RPMI7951 (cell line): ENCODE results near the gene ZDHHC3. TPM values are rescaled to one million over a fixed set of nuclear protein-coding genes. Genes with fewer than 3 reads are reported as not detected.
A peak's percentile ranks its signal among the peaks of the same experiment; 100 is the strongest.

Experiments
- DNase-seq: peaks from one replicate; pipeline ENCODE4 v3.0.0-alpha.2; 2012; ENCODE audit warnings: low read depth
- total RNA-seq: library from RNA; depleted of rRNA; stranded (reverse); fragments of >200 nt; shearing (Covaris generic); gene quantifications from 2 replicates; pipeline ENCODE4 v1.2.3, GENCODE V29; 2014; rRNA removed

The ZDHHC3 gene
- total RNA-seq: 51.4 and 62.7 TPM in 2 replicates

- peak; percentile 84 for DNase-seq
These were observed at the start of gene ZDHHC3, which contains the start of gene EXOSC7 for GRCh38 chr3:44976002-44976815. Gene ZDHHC3 (minus strand): TSS chr3:44976174. CDS start chr3:44959436, 16,738 bp downstream. Gene EXOSC7 (plus strand): TSS chr3:44976244. CDS start chr3:44976278, 34 bp downstream.

DNA sequence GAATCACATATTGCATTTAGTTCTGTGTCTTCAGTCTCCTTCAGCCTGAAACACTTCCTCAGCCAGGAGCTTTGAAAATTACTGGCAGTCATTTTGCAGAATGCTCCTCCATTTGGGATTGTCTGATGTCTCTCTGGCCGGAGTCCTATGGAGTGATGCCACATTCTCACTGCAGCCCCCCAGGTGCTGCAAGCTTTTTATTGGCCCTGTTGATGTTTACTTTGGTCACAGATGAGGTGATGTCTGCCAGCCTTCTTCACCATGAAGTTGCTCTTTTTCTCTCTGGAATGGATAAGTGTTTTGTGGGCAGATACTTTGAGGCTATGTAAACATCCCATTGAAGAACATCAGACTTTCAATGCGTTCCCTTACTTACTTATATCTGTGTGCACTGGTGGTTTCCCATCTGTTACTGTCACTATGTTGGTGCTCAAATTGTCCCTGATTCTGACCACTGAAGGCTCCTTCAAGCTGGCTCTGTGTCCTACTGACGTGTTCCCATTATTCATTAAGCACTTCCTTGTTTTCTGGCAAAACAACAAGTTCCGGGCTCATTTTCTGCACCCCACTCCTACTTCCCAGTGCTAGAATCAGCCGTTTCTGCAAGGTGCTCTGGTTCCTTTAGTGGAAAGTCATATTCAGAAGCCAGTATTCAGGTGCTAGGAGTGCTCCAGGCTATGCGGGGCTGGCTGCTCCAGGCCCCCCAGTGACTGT, 48.7 kb upstream of the ZDHHC3 start:
- no peak for DNase-seq

DNA sequence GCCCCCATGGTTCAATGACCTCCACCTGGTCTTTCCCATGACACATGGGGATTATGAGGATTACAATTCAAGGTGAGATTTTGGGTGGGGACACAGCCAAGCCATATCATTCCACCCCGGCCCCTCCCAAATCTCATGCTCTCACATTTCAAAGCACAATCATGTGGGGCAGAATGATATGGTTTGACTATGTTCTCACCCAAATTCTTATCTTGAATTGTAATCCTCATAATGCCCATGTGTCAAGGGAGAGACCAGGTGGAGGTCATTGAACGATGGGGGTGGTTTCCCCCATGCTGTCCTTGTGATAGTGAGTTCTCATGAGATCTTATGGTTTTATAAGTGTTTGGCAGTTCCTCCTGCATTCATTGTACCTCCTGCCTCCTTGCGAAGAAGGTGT, 47.7 kb upstream of the ZDHHC3 start:
- DNase-seq: no peak

DNA sequence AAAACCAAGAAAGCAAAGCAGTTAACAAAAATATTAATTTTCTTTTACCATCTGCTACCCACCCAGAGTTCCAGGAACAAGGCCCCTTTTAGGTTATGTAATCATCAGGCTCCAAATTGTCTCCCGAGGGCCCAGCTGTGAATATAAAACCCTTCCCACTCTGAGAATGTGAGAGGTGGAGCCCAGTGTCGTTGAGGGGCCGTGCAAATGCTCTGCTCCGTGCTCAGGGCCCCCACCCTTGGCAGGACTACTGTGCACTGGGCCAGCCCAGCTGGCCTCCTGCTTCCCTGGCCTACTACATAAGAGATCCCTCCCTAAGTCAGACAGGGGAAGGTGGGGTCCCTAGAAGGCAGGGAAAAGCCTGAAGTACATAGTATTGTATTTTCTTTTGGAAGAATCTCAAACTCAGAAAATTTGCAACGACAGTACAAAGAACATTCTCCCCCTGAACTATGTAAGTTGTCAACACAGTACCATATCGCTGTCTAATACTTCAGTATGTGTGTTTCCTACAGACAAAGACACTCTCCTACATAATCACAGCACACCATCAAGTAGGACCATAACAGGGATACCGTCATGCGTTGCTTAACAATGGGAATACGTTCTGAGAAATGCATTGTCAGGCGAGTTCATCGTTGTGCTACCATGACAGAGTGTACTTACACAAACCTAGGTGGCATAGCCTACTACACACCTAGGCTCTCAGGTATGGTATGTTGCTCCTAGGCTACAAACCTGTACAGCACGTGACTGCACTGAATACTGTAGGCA, 45.7 kb upstream of the ZDHHC3 start:
- no peak for DNase-seq

DNA sequence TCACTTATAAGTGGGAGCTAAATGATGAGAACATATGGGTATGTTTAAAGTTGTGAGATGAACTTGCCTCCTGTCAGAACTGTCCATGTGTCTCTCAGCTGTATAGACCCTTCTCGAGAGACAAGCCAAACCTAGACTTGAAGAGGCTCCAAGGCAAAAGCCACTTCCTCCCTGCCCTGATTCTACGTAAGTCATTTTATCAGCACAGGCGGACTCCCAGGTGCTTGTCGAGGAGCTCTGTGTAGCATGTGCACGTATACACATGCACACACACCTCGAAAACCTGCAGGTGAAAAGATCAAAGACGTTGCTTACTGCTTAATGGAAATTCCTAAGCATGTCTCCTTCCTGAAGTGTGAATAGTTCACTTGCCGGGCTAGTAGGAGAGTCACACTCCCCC, 44.6 kb upstream of the ZDHHC3 start:
- DNase-seq: no peak

DNA sequence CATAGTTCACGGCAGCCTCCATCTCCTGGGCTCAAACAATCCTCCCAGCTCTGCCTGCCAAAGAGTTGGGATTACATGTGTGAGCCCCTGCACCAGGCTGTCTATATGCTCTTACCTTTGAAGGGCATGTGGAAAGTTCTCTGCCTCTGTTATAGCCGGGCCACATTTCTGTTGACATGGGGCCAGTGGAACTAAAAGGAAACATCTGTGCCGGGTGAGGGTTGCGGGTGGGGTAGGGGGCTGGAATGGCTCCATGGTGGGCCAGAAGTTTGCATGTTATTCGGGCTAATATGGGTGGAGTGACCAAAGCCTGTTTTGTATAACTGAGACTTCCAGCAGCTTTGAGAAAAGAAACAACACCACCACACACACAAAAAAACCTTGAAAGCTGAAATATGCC, 41.8 kb upstream of the ZDHHC3 start:
- DNase-seq: no peak

- DNase-seq: no peak
These were observed 40.9 kb upstream of the ZDHHC3 start for GRCh38 chr3:45016916-45017315.

- DNase-seq: no peak
These were observed 36.6 kb upstream of the ZDHHC3 start for GRCh38 chr3:45012577-45012976.

DNA sequence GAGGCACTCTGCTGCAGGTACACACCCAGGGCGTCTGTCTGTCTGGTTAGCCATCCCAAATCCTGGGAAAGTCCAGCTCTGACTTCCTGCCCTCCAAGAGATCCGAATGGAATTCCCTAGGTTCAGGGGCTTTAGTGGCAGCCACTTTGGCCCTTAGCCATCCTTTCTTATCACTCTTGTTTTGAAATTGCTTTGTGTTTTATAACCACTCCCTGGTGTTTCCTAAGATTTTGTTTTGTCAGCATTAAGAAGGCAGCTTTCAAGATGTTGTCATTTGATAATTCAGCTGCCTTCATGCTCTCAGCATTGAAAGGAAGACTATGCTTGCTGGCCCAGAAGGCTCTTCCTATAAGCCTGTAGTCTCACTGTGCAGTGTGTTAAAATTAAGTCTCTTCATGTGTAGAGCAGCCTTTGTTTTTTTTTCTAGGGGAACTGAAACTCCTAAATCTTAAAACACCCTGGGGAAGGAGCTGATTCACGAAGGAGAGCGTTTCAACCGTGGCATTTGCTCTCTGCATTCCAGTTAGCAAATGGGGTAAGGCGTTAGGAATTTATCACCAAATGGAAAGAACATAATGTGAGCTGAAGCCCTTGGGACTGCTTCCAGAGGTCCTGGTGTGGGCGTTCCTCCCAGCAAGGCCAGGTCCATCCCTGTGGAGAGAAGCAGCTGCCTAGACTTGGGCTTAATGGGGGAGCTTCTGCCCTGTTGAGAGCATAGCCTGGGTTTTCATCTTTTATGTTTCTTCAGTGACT, 36.0 kb upstream of the ZDHHC3 start:
- DNase-seq: peak; percentile 79

GRCh38 chr3:45010811-45011333, 34.9 kb upstream of the ZDHHC3 start:
- peak; percentile 72 for DNase-seq

- DNase-seq: no peak
These were observed 33.9 kb upstream of the ZDHHC3 start for GRCh38 chr3:45009868-45010267.

DNA sequence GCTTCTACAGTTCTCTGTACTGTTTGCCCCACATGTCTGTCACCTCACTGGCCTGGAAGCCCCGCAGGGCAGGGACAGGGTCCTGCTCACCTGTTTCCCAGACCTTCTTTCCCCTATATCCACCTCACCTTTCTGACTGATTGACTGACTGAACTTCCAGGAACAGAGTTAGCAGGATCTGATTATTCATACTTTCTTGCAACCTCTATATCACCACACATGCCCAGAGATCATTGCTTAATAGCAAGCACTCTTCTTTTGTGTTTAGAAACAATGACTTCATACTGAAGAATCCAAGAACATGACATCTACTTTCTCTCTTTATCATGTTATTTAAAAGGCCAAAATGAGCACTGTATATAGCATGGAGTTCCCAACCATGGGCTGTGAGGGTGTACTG, 32.1 kb upstream of the ZDHHC3 start:
- DNase-seq: no peak

DNA sequence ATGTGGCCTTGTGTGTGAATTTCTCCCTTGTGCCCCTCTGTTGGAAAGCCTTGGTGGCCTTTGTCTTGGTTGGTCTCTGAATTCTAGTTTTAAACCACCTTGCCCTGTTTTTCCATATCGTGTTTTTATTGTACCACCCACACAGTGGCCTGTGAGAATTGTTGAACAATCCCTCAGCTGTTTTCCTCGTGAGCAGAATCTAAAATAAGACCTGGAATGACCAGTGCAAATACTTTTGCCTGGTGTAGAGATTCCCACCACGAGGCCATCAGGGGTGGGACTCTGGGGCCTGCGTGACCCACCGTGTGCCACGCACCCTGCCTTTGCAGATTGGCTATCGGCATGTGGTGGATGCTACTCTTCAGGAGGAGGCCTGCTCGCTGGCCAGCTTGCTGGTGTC, 31.1 kb upstream of the ZDHHC3 start:
- DNase-seq: no peak

DNA sequence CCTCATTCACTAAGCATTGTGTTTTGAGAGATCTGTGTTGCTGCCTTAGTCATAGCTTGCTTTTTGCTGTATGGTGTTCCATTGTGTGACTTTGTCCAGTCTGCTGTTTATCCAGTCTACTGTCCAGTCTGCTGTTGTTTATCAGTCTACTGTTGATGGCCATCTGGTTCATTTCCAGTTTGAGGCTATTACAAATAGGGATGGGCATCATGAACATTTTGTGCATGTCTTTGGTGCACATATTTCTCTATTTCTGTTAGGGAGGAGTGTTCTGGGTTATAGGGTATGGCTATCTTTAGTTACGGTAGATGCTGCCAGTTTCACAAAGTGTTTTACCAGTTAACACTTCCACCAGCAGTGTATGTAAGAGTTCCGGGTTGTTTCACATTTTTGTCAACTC, 27.9 kb upstream of the ZDHHC3 start:
- DNase-seq: no peak

DNA sequence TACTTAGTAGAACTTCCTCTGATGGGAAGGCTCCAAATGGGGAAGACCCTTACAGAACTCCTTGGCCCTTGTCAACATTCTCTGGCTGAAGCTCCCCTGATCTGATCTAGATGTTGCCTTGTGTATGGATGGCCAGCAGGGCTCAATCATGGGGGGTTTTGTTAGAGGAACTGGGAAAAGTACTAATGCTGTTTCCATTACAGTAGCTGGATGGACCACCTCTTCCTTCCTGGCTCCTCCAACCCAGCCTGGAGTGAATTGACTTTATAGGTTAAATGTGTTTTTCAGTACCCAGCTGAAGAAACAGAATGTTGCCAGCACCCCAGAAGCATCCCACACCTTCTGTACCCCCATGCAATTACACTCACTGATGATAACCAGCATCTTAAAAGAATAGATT, 27.4 kb upstream of the ZDHHC3 start:
- no peak for DNase-seq

GRCh38 chr3:45002720-45003119, 26.7 kb upstream of the ZDHHC3 start:
- DNase-seq: no peak

GRCh38 chr3:45002139-45002660, 26.2 kb upstream of the ZDHHC3 start:
- DNase-seq: no peak

GRCh38 chr3:45001738-45002137, 25.8 kb upstream of the ZDHHC3 start:
- no peak for DNase-seq

- no peak for DNase-seq
These were observed 24.8 kb upstream of the ZDHHC3 start for GRCh38 chr3:45000823-45001222.

GRCh38 chr3:44999782-45000181, 23.8 kb upstream of the ZDHHC3 start:
- DNase-seq: no peak

DNA sequence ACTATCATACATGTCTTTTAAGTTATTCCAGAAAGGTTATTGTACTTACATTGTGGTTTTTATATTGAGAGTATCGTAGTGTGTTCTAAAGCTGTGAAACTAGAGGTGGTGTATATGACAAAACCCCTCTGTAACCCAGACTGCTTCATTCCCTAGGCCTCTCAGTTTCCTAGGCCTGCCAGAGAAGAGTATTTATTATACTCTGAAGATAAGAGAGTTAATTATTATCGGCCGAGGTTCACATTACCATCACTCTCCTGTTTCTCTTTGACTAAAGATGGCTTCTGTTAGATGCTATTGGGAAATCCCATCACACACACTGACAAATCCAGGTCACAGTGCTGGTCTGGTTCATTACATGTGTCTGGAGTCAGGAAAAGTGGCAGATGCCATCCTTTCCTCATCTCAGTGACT, 20.6 kb upstream of the ZDHHC3 start:
- no peak for DNase-seq
